ENCODE data around the gene SELL. TPM values are rescaled to one million over a fixed set of nuclear protein-coding genes. Genes with fewer than 3 reads are reported as not detected.

SELL gene
- total RNA-seq, 1 experiment from 2014 or later, result not detected

- no peaks in the 10 kb centered on the region for H3K36me3 ChIP-seq (ENCODE audit: insufficient read depth, low read length, poor library complexity, severe bottlenecking)
- intact Hi-C loops (cut with micrococcal nuclease; ENCODE audit: unreplicated experiment), result no loop called here
- no TSS peak for BruUV-seq (replicated peaks)
- no peaks in the 10 kb centered on the region for H3K4me1 ChIP-seq (ENCODE audit: insufficient read depth, low read length, poor library complexity, severe bottlenecking)
- peaks cover 6% of the 10 kb centered on the region for H3K27me3 ChIP-seq (replicated peaks; ENCODE audit: insufficient read depth, low read depth, low read length, poor library complexity)
- no peak overlapping the region for H3K27ac ChIP-seq (ENCODE audit: low read depth, low read length, poor library complexity, severe bottlenecking)
- TF ChIP-seq, protein P1, sequence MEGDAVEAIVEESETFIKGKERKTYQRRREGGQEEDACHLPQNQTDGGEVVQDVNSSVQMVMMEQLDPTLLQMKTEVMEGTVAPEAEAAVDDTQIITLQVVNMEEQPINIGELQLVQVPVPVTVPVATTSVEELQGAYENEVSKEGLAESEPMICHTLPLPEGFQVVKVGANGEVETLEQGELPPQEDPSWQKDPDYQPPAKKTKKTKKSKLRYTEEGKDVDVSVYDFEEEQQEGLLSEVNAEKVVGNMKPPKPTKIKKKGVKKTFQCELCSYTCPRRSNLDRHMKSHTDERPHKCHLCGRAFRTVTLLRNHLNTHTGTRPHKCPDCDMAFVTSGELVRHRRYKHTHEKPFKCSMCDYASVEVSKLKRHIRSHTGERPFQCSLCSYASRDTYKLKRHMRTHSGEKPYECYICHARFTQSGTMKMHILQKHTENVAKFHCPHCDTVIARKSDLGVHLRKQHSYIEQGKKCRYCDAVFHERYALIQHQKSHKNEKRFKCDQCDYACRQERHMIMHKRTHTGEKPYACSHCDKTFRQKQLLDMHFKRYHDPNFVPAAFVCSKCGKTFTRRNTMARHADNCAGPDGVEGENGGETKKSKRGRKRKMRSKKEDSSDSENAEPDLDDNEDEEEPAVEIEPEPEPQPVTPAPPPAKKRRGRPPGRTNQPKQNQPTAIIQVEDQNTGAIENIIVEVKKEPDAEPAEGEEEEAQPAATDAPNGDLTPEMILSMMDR (conservative IDR thresholded peaks at IDR 0.05; ENCODE audit: low read depth, low read length), result no peak
- TF ChIP-seq EZH2 (IDR thresholded peaks at IDR 0.05; ENCODE audit: borderline replicate concordance, low read depth, low read length, poor library complexity, severe bottlenecking), result no peak
- ChIA-PET CTCF (no interaction called here), POLR2A (ENCODE audit: low non-redundant PET) (no interaction called here)
- H3K4me3 ChIP-seq (ENCODE audit: low read depth, low read length, poor library complexity, severe bottlenecking), result no peak overlapping the region
- H3K9me3 ChIP-seq (ENCODE audit: low read depth, low read length, poor library complexity, severe bottlenecking), result no peaks in the 10 kb centered on the region
- no peak for DNase-seq (ENCODE audit: low spot score)
These were observed 13.7 kb downstream of the SELL start for GRCh38 chr1:169697755-169698154.

DNA sequence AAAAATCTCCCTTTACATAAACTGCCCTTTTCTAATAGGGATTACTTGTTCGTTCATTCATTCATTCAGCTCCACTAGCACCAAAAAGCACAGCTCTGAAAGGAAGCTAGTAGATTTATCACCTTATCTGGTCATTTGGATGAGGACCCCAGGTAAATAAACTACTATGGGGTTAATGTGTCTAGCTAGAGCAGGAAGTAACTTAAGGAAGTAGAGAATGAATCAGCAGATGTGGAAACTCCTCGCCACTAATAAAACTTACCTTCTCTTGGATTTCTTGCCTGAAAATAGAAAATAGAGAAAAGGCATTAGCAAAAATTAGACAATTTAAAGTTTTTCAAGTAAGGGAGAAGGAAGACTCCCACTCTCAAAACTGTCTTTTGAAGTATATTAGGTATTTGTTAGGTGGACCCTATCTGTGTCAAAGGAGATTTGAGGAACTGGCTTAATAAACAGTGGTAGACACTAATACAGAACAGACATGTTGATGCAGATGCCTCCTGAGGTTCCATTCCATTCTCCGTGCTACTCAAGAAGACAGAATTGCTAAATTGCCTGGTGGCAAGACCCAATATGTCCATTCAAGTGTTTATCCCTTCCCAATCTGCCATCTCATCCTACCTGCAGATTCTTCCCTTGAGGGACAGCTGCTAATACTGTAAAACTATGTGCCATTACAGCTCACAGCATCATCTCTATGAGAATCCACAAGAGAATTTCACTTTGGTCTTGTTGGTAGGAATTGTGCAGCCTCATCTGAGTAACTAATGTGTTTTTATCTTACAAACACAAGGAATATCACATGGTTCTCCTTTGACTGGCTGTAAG lies 14.9 kb downstream of the SELL start:
- Histone ChIP-seq H3K27me3 (replicated peaks; ENCODE audit: insufficient read depth, low read depth, low read length, poor library complexity) (peaks cover 6% of the 10 kb centered on the region), H3K36me3 (ENCODE audit: insufficient read depth, low read length, poor library complexity, severe bottlenecking) (no peaks in the 10 kb centered on the region), H3K9me3 (ENCODE audit: low read depth, low read length, poor library complexity, severe bottlenecking) (no peaks in the 10 kb centered on the region), H3K4me1 (ENCODE audit: insufficient read depth, low read length, poor library complexity, severe bottlenecking) (no peaks in the 10 kb centered on the region), H3K4me3 (ENCODE audit: low read depth, low read length, poor library complexity, severe bottlenecking) (no peak overlapping the region), H3K27ac (ENCODE audit: low read depth, low read length, poor library complexity, severe bottlenecking) (no peak overlapping the region)
- ChIA-PET POLR2A (ENCODE audit: low non-redundant PET) (no interaction called here), CTCF (no interaction called here)
- DNase-seq (ENCODE audit: low spot score), result no peak
- no peak for TF ChIP-seq EZH2 (IDR thresholded peaks at IDR 0.05; ENCODE audit: borderline replicate concordance, low read depth, low read length, poor library complexity, severe bottlenecking)
- TF ChIP-seq, protein P1 (conservative IDR thresholded peaks at IDR 0.05; ENCODE audit: low read depth, low read length), result no peak
- intact Hi-C loops (cut with micrococcal nuclease; ENCODE audit: unreplicated experiment), result no loop called here
- BruUV-seq (replicated peaks), result no TSS peak

- intact Hi-C loops (cut with micrococcal nuclease; ENCODE audit: unreplicated experiment), result no loop called here
- ChIA-PET CTCF (no interaction called here), POLR2A (ENCODE audit: low non-redundant PET) (no interaction called here)
- Histone ChIP-seq H3K27ac (ENCODE audit: low read depth, low read length, poor library complexity, severe bottlenecking) (no peak overlapping the region), H3K4me1 (ENCODE audit: insufficient read depth, low read length, poor library complexity, severe bottlenecking) (no peaks in the 10 kb centered on the region), H3K27me3 (replicated peaks; ENCODE audit: insufficient read depth, low read depth, low read length, poor library complexity) (peaks cover 6% of the 10 kb centered on the region), H3K9me3 (ENCODE audit: low read depth, low read length, poor library complexity, severe bottlenecking) (no peaks in the 10 kb centered on the region), H3K36me3 (ENCODE audit: insufficient read depth, low read length, poor library complexity, severe bottlenecking) (no peaks in the 10 kb centered on the region), H3K4me3 (ENCODE audit: low read depth, low read length, poor library complexity, severe bottlenecking) (no peak overlapping the region)
- TF ChIP-seq, protein P1 (conservative IDR thresholded peaks at IDR 0.05; ENCODE audit: low read depth, low read length), result no peak
- TF ChIP-seq EZH2 (IDR thresholded peaks at IDR 0.05; ENCODE audit: borderline replicate concordance, low read depth, low read length, poor library complexity, severe bottlenecking), result no peak
- DNase-seq (ENCODE audit: low spot score), result no peak
- no TSS peak for BruUV-seq (replicated peaks)
These were observed 16.9 kb downstream of the SELL start for GRCh38 chr1:169694304-169695075.
